Neural crest cell (in vitro differentiated cells): ENCODE data around the gene ERG. TPM values are rescaled to one million over a fixed set of nuclear protein-coding genes. Genes with fewer than 3 reads are reported as not detected.
A peak's percentile ranks its signal among the peaks of the same experiment; 100 is the strongest.

Experiments used
- DNase-seq: peaks from one replicate; pipeline ENCODE4 v3.0.0; 2021; ENCODE audit warnings: low read depth, mixed read lengths, low spot score
- H3K27ac Mint-ChIP-seq: one replicate; pipeline ENCODE4 v1.8.0; 2021; ENCODE audit warnings: mild to moderate bottlenecking, mixed read lengths; ENCODE audit not compliant: unreplicated experiment
- H3K27me3 Mint-ChIP-seq: 2 replicates; pipeline ENCODE4 v1.8.0; 2021; ENCODE audit warnings: low read depth, mild to moderate bottlenecking, mixed read lengths
- H3K36me3 Mint-ChIP-seq: 2 replicates; pipeline ENCODE4 v1.8.0; 2021; ENCODE audit warnings: low read depth, mild to moderate bottlenecking, mixed read lengths
- H3K4me1 Mint-ChIP-seq: 2 replicates; pipeline ENCODE4 v1.8.0; 2021; ENCODE audit warnings: mixed read lengths
- H3K4me3 Mint-ChIP-seq: one replicate; pipeline ENCODE4 v1.8.0; 2021; ENCODE audit warnings: mild to moderate bottlenecking, mixed read lengths
- H3K9me3 Mint-ChIP-seq: 2 replicates; pipeline ENCODE4 v1.8.0; 2021; ENCODE audit warnings: mixed read lengths
- CTCF ChIP-seq: fragments of 200-600 bp; sonication (generic); conservative IDR thresholded peaks from 2 replicates; pipeline ENCODE4 v1.5.0; 2021; ENCODE audit warnings: antibody characterized with exemption, mild to moderate bottlenecking
- total RNA-seq: library from RNA; stranded (reverse); gene quantifications from 2 replicates; pipeline ENCODE4 v1.2.1, GENCODE V29; 2021

Gene ERG
- total RNA-seq, 1 donor from 2014 or later: 0.19 TPM

DNA sequence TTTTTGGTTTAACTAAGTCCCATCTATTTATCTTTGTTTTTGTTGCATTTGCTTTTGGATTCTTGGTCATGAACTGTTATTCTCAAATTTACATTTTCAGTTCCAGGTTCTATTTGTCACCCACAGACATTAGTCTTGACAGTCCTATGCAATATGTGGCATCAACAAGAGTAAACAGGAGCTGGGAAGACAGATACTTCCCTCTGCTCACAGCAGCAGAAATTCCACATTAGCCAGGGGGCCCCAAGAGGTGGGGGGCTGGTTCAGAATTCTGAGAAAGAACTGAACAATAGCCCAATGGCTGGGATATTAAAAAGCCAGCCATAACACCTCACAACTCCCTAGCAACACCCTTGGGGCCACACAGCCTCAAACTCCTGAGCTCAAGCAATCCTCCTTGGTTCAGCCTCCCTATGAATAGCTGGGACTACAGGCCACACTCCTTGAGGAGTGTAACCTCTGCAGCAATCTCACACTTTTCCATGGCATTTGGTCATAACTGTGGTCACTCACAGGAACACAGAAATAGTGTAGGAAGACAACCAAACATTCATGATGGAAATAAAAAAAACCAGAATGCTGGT, 67.8 kb downstream of the ERG start:
- Mint-ChIP-seq H3K9me3 (no peaks in the 10 kb centered on the region), H3K27me3 (no peaks in the 10 kb centered on the region), H3K4me1 (peaks cover 20% of the 10 kb centered on the region), H3K36me3 (no peaks in the 10 kb centered on the region), H3K27ac (no peak overlapping the region), H3K4me3 (no peak overlapping the region)
- no peak for DNase-seq
- TF ChIP-seq CTCF: no peak

GRCh38 chr21:38429011-38429410, 69.3 kb downstream of the ERG start:
- TF ChIP-seq CTCF: no peak
- H3K4me3 Mint-ChIP-seq: no peak overlapping the region
- H3K36me3 Mint-ChIP-seq: no peaks in the 10 kb centered on the region
- H3K27ac Mint-ChIP-seq: no peak overlapping the region
- peaks cover 12% of the 10 kb centered on the region for H3K4me1 Mint-ChIP-seq
- H3K9me3 Mint-ChIP-seq: no peaks in the 10 kb centered on the region
- H3K27me3 Mint-ChIP-seq: no peaks in the 10 kb centered on the region
- no peak for DNase-seq

DNA sequence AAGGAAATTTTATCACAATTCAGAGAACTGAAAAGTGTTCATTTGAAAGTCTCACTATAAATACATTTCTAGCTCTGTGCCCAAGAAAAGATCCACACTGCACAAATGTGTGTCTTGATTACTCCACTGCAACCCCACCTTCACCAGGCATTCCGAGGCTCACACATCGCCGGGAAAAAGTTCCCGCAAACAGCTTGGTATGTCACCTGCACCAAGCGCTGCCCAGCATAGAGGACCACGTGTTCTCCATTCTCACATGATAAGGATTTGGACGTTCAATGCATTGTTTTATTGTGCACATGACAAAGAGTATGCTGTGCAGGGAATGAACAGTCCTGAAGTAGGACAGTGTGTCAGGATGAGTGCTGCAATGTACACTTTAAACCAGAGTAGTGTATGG, 70.1 kb downstream of the ERG start:
- DNase-seq: no peak
- Mint-ChIP-seq H3K4me3 (no peak overlapping the region), H3K36me3 (no peaks in the 10 kb centered on the region), H3K27ac (no peak overlapping the region), H3K4me1 (peaks cover 7% of the 10 kb centered on the region), H3K27me3 (no peaks in the 10 kb centered on the region), H3K9me3 (no peaks in the 10 kb centered on the region)
- TF ChIP-seq CTCF: no peak

- peak overlapping the region; percentile 55 for H3K27ac Mint-ChIP-seq
- no peak for DNase-seq
- TF ChIP-seq CTCF: no peak
Observed at GRCh38 chr21:38424305-38425019, 73.8 kb downstream of the ERG start.

DNA sequence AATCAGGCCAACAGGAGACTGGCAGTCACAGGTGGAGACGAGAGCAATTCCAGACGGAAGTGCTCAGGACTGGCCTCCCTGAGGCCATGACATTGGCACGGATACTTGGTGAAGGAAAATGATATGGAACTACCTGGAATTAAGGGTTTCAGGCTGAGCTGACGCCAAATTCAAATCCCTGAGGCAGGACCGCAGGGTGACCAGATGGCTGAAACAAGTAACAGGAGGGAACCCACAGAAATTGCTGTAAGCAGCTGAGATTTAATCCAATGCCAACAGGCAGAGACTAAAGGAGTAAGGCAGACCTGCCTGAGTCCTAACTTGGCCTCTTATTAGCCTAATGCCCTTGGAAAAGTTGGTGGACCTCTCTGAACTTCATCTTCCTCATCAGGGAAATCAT, 76.2 kb downstream of the ERG start:
- no peak overlapping the region for H3K27ac Mint-ChIP-seq
- no peaks in the 10 kb centered on the region for H3K27me3 Mint-ChIP-seq
- DNase-seq: no peak
- no peaks in the 10 kb centered on the region for H3K9me3 Mint-ChIP-seq
- no peak overlapping the region for H3K4me3 Mint-ChIP-seq
- no peak for TF ChIP-seq CTCF
- H3K36me3 Mint-ChIP-seq: no peaks in the 10 kb centered on the region
- H3K4me1 Mint-ChIP-seq: peaks cover 7% of the 10 kb centered on the region

More at GRCh38 chr21:38424305-38425019, 73.8 kb downstream of the ERG start:
- peaks cover 7% of the 10 kb centered on the region for H3K4me1 Mint-ChIP-seq
- H3K4me3 Mint-ChIP-seq: no peak overlapping the region
- no peaks in the 10 kb centered on the region for H3K9me3 Mint-ChIP-seq
- no peaks in the 10 kb centered on the region for H3K36me3 Mint-ChIP-seq
- no peaks in the 10 kb centered on the region for H3K27me3 Mint-ChIP-seq
